Activated naive CD4-positive, alpha-beta T cell treated with anti-CD3 and anti-CD28 coated beads, Interleukin-2, amount 50 U/mL, for 16 hours (primary cell): ENCODE data around the gene GALNTL6.

Experiments used
- DNase-seq: peaks from one replicate; pipeline ENCODE4 v3.0.0-alpha.2; 2020

GALNTL6 gene

DNA sequence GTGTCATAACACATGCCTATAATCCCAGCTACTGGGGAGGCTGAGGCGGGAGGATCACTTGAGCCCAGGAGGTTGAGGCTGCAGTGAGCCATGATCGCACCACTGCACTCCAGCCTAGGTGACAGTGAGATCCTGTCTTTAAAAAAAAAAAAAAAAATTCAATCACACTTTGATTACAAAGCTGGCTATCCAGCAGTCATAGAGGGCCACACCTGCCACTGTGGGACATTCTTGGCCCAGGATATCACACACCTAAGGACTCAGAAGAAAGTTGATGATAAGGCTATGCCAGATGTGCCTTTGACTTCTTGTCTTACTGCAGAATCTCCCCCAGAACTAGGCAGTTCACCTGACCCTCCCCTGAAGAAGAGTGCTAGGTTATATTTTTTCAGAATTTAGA is 1232.9 kb downstream of the GALNTL6 start:
- DNase-seq: no peak

DNA sequence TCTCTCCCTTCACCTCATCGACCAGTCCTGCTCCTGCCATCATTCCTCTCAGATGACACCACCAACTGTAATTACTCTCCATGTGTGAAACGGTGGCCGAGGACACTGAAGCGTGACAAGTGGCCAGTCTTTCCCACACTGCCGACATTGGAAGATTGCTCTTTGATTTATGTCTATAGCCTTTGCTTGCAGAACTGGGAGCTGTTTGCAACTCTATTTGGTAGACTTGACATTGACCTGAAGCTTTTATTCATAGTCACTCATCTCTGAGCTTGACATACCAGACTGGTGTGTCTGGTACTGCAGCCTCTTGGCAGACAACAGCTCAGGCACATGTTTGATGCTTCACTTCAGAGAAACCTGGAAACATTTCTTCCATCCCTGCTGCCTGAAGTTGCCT is 1233.6 kb downstream of the GALNTL6 start:
- DNase-seq: no peak

DNA sequence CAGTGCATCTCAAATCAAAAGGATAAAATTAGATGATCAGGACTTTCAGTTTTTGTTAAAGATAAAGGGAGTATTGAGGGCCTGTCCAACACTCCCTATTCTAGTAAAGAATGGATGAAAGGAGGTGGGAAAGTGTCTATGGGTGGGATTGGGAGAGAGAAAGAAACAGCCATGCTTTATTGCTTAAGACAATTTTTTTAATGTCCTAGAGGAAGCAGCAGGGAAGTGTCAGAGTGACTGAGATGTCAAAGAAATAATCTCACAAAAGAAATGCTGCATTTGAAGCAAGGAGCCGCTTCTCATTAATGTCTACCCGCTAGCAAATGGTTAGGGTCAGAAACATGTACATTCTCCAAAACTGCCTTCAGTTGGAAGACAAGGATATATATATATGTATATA is 1238.0 kb downstream of the GALNTL6 start:
- DNase-seq: no peak

DNA sequence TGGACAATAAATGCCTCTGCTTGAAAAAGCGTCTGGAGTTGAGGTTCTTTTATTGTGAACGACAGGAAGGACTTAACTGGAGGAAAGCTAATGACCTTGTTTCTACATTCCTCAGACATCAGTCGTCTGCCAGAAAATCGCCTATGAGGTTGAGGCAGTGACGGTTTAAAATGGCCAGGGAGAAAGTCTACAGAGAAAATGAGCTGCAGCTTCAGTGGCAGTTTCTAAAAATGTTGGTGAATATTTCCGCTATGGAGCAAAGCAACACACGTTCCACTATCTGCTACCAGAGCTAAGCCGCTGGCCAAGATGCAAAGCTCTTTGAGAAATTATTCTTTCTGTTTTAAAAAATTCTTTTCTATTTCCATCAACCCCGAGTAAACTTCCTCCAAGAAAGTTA is 1238.5 kb downstream of the GALNTL6 start:
- no peak for DNase-seq

DNA sequence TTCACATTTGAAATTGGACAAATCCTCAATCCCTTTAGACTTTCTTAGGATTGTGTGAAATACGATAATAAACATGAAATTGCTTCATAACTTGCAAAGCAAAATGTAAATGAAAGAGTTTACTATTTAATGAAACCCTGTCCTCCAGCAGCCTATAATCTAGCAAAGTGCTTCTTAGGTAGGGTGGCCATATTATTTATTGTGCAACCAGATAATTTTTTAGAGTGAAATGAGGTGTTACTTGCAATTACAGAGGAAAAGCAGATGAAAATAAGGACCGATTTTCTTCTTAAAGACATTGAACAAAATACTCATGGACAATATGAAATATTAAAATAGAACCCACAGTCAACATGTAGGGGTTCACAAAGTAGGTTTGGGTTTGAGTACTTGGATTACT is 1239.2 kb downstream of the GALNTL6 start:
- no peak for DNase-seq

DNA sequence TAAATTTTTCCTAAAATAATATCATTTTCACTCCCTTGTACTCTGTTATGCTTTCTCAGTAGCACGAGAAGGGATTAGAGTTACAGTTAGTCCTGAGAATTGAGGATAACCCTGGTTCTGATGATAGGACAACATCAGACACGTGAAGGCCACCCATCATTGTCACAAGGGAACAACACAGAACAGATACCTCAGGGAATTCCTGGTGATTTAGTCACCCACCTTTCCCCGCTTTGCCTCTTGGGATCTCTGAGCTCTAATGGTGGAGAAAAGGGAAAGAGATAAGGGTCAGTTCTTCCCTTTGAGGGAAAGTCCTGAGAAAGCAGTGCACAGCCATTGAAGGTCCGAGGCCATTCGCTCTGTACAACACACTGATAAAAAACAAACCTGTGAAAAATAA is 1243.1 kb downstream of the GALNTL6 start:
- no peak for DNase-seq

DNA sequence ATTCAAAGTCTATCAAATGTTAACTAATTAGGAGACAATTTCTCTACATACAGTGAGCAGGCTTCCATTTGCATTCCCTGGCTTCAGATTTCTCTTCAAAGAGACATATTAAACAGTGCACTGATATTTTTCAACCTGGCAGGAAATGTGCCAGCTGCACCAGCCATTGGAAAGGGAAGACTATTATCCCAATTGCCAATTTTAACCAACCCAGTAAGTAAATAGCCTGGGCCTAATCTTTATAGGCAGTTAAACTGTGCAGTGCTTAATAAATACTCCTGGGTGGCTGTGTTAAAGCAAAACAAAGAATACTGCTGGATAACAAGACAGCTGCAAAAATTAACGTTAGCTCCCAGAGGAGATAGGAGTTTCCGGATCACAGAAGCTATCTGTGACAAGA is 1243.5 kb downstream of the GALNTL6 start:
- no peak for DNase-seq

DNA sequence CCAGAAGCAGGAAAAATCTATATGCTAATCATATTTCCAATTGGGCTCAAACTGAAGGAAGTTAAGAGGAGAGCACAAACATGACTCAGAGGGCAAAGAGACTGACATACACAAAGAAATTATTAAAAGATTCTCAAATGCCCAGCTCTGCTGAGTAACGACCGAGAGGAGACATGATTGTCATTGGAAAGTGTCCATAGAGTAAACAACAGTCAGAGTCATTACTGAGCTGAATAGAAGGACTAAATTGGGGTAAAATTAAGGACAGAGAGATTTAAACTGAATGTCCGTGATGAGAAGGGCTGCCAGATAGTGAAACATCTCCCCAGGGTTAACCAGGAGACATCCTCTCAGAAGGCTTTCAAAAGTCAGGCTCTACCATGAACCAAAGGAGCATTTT is 1244.2 kb downstream of the GALNTL6 start:
- no peak for DNase-seq

DNA sequence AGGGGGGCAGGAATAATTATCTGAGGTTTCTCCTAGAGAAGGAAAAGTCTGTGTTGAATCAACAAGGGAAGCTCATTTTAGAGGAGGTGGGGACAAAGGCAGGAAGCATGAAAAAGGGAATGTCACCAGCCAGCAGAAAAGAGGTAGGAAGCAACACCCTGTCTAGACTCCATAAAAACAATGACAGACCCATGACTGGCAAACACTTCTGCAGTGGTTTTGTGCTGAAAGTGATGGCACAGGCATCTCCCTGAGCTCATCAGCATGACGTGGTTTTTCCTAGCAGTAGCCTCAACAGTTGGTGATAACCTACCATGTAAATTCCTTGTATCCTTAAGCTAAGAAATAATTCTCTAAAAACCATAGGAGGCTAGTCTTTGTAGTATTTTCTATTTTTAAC is 1244.7 kb downstream of the GALNTL6 start:
- no peak for DNase-seq

DNA sequence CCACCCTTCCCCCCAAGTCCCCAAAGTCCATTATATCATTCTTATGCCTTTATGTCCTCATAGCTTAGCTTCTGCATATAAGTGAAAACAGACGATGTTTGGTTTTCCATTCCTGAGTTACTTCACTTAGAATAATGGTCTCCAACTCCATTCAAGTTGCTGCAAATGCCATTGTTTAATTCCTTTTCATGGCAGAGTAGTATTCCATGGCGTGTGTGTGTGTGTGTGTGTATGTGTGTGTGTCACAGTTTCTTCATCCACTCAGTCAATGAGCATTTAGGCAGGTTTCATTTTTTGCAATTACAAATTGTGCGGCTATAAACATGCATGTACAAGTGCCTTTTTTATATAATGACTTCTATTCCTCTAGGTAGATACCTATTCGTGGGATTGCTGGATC is 1248.0 kb downstream of the GALNTL6 start:
- no peak for DNase-seq

DNA sequence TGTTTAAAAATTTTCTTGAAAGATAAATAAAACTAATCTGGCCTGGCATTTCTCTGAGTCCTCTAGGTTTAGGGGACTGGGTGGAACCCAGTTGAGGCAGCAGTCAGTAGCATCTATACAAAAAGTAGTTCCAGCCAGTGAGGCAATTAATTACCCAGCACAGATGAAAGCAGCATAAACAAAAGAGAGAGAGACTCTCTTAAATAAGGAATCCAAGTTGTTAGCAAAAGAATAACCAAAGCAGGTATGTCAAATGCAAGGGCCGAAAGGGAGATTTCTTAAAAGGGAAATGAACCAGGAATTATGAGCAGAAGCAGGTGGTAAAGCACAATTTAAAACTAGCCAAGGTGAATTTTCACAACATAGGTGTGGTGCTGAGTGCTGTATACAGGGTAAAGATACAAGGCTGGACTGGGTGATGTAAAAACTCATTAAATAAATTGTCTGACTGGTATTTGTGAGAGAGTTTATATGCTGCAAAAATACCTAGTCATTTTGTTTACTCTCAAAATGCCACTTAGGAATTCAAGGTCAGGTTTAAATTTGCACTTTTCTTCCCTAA is 1260.8 kb downstream of the GALNTL6 start:
- no peak for DNase-seq

DNA sequence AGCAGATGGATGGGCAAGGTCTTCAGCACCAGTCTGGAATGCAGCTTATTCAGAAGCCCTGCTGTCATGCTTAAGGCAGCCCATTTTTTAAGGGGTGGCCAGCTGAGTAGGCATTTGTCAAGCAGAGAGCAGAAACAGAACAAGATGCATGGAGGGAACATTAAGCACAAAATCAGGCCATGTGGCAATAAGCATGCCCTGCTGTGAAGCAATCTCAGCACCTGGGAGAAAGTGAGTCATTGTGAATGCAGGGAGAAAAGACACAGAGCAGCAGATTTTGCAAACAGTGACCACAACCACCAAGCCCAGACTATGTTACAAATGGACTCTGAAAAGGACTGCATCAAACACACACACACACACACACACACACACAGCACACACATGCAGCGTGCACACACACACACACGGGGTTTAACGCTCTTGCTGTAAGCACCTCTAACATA is 1261.3 kb downstream of the GALNTL6 start:
- DNase-seq: no peak

DNA sequence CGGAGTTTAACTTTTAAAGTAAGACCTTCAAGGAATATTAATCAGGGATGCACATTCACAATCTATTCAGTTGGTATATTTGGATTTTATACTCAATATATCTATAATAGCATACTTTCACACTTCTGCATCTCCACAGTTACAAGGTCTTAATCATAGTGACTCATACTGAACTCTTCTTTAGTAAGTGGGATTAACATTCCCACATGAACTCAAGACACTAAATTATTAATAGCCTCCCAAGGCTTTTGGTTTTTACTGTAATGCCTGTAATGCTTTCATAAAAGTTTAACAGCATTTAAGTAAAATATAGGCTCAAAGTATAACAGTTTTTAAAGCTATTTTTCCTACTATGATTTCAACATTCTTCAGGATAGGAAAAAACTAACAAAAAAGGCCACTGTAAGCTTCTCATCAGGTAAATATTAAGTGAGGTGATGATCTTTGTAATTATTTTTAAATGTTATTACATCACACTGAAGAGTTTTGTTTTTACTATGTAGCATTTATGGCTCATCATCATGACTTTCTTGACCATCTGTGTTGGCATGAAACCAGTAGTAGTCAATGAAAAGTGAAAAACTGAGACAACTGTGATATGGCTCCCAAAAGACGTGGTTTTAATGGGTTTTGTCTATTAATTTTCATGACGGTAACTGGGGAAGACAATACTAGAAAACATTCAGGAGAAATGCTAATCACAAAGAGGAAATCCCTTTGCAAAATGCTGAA is 1263.9 kb downstream of the GALNTL6 start:
- no peak for DNase-seq

DNA sequence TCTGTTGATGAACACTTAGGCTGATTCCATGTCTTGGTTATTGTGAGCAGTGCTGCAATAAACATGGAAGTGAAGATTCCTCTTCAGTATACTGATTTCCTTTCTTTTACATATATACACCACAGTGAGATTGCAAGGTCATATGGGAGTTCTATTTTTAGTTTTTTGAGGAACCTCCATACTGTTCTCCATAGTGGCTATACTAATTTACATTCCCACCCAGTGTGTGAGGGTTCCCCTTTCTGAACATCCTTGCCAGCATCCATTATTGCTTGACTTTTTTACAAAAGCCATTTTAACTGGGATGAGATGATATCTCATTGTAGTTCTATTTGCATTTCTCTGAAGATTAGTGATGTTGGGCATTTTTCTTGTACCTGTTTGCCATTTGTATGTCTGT is 1274.9 kb downstream of the GALNTL6 start:
- no peak for DNase-seq
